CD14-positive monocyte (primary cell): Measurements from ENCODE around the gene GUCY2D. TPM values are rescaled to one million over a fixed set of nuclear protein-coding genes. Genes with fewer than 3 reads are reported as not detected.
A peak's percentile ranks its signal among the peaks of the same experiment; 100 is the strongest.

ENCODE experiments used
- DNase-seq, 3 donors: peaks; one replicate each; pipeline ENCODE4 v3.0.0-alpha.2; 2011 to 2022
- H2AFZ ChIP-seq: 2 replicates; pipeline ENCODE4 v1.6.0; 2012; ENCODE audit warnings: mild to moderate bottlenecking, low read depth, low read length, inconsistent platforms; ENCODE audit not compliant: insufficient read depth, poor library complexity, severe bottlenecking
- H3K27ac ChIP-seq, 2 donors: 1 replicate in 1 of 2; 2 replicates in 1 of 2; pipeline ENCODE4 v1.5.1; 2012 to 2013; ENCODE audit warnings: low read length in 2 of 2, control low read depth in 1 of 2, inconsistent platforms in 1 of 2, low read depth in 1 of 2, mild to moderate bottlenecking in 1 of 2
- H3K27me3 ChIP-seq, 2 donors: one replicate each; pipeline versions ENCODE4 v1.6.0 to v1.6.1; 2011 to 2013; ENCODE audit warnings: low read length in 2 of 2; ENCODE audit not compliant: control insufficient read depth in 2 of 2, insufficient read depth in 2 of 2
- H3K36me3 ChIP-seq, 2 donors: replicated peaks in 1 of 2; 1 replicate in 1 of 2; 2 replicates in 1 of 2; pipeline versions ENCODE4 v1.5.1 to v1.6.1; 2012 to 2013; ENCODE audit warnings: low read length in 2 of 2, control low read depth in 1 of 2, inconsistent platforms in 1 of 2, mild to moderate bottlenecking in 1 of 2; ENCODE audit not compliant: insufficient read depth in 2 of 2, control insufficient read depth in 1 of 2
- H3K4me1 ChIP-seq, 2 donors: 1 replicate in 1 of 2; 2 replicates in 1 of 2; pipeline versions ENCODE4 v1.5.1 to v1.6.1; 2012 to 2013; ENCODE audit warnings: low read length in 2 of 2, control low read depth in 1 of 2, inconsistent platforms in 1 of 2, mild to moderate bottlenecking in 1 of 2, moderate library complexity in 1 of 2; ENCODE audit not compliant: insufficient read depth in 2 of 2, control insufficient read depth in 1 of 2
- H3K4me2 ChIP-seq: replicated peaks from 2 replicates; pipeline ENCODE3; 2012; ENCODE audit warnings: low read length, moderate library complexity, mild to moderate bottlenecking; ENCODE audit not compliant: poor library complexity, severe bottlenecking; ENCODE audit errors: extremely low read depth
- H3K4me3 ChIP-seq, 3 experiments: fragments of 200-600 bp in 1 of 3; sonication (generic) in 1 of 3; replicated peaks in 1 of 3; 1 replicate in 2 of 3; 2 replicates in 1 of 3; pipeline ENCODE4 v1.5.1; 2011 to 2013; ENCODE audit warnings: low read length in 3 of 3, mild to moderate bottlenecking in 3 of 3, control low read depth in 2 of 3, low read depth in 2 of 3, inconsistent platforms in 1 of 3, moderate library complexity in 1 of 3
- H3K79me2 ChIP-seq: 2 replicates; pipeline ENCODE4 v1.6.0; 2012; ENCODE audit warnings: mild to moderate bottlenecking, control low read depth, inconsistent platforms, low read length, moderate library complexity; ENCODE audit not compliant: insufficient read depth
- H3K9ac ChIP-seq: 2 replicates; pipeline ENCODE4 v1.6.0; 2017; ENCODE audit warnings: low read length, mild to moderate bottlenecking; ENCODE audit not compliant: insufficient read depth, poor library complexity, severe bottlenecking
- H3K9me3 ChIP-seq, 2 donors: replicated peaks in 1 of 2; 1 replicate in 1 of 2; 2 replicates in 1 of 2; pipeline versions ENCODE4 v1.5.1 to v1.6.1; 2012 to 2013; ENCODE audit warnings: low read length in 2 of 2, control low read depth in 1 of 2; ENCODE audit not compliant: control insufficient read depth in 1 of 2, insufficient read depth in 1 of 2
- H4K20me1 ChIP-seq: 2 replicates; pipeline ENCODE4 v1.6.0; 2012; ENCODE audit warnings: mild to moderate bottlenecking, low read length, control low read depth, moderate library complexity; ENCODE audit not compliant: insufficient read depth
- H3K27ac Mint-ChIP-seq, 7 donors: one replicate each; pipeline ENCODE4 v1.8.0; 2020; ENCODE audit warnings: mild to moderate bottlenecking in 7 of 7, mixed read lengths in 7 of 7, moderate library complexity in 6 of 7, inconsistent platforms in 2 of 7
- H3K27me3 Mint-ChIP-seq, 3 donors: one replicate each; pipeline ENCODE4 v1.8.0; 2021 to 2022; ENCODE audit warnings: low read depth in 3 of 3, mild to moderate bottlenecking in 3 of 3, mixed read lengths in 3 of 3, moderate library complexity in 3 of 3, inconsistent platforms in 1 of 3
- H3K36me3 Mint-ChIP-seq, 2 donors: one replicate each; pipeline ENCODE4 v1.8.0; 2020; ENCODE audit warnings: mixed read lengths in 2 of 2, inconsistent platforms in 1 of 2, mild to moderate bottlenecking in 1 of 2
- H3K4me1 Mint-ChIP-seq: one replicate; pipeline ENCODE4 v1.8.0; 2020; ENCODE audit warnings: mild to moderate bottlenecking, mixed read lengths
- H3K4me3 Mint-ChIP-seq, 2 donors: one replicate each; pipeline ENCODE4 v1.8.0; 2020; ENCODE audit warnings: mild to moderate bottlenecking in 2 of 2, mixed read lengths in 2 of 2, moderate library complexity in 1 of 2
- H3K9me3 Mint-ChIP-seq, 7 donors: one replicate each; pipeline ENCODE4 v1.8.0; 2020 to 2022; ENCODE audit warnings: mixed read lengths in 7 of 7, mild to moderate bottlenecking in 6 of 7, moderate library complexity in 6 of 7, inconsistent platforms in 2 of 7
- WGBS: methylation state at CpG from one replicate; pipeline ENCODE4 v1.1.5; 2013; ENCODE audit warnings: missing lambda C conversion rate; ENCODE audit not compliant: insufficient coverage; 5-methylcytosine and 5-hydroxymethylcytosine counted together
- intact Hi-C, 2 donors: fragments of 100-400 bp; cut with micrococcal nuclease; formaldehyde crosslinking; loops; one replicate each; pipeline versions ENCODE4 v1.15.0 to v1.15.1; 2023
- polyA plus RNA-seq, 3 donors: library from polyadenylated mRNA; depleted of rRNA in 1 of 3; unstranded in 2 of 3; stranded (reverse) in 1 of 3; fragments of 300-500 nt in 2 of 3; fragments of >200 nt in 1 of 3; fragmentation: Illumina TruSeq in 2 of 3; gene quantifications; 1 replicate in 2 of 3; 2 replicates in 1 of 3; pipeline ENCODE4 v1.2.3, GENCODE V29; 2012 to 2021
- TF ChIP-seq, protein P1 (sequence below): fragments of 200-600 bp; IDR thresholded peaks from one replicate; pipeline ENCODE4 v1.8.0; 2022; ENCODE audit warnings: antibody characterized with exemption, mild to moderate bottlenecking

The GUCY2D gene
- polyA plus RNA-seq, 3 donors = 0.04 to 0.46 TPM; not detected in 1

- peaks cover 0 to under 1% of the 10 kb centered on the region in 2 donors for H3K36me3 ChIP-seq
- no peaks in the 10 kb centered on the region for H3K79me2 ChIP-seq
- no peak overlapping the region for H2AFZ ChIP-seq
- no peaks in the 10 kb centered on the region for H3K9me3 ChIP-seq
- Mint-ChIP-seq H3K4me3 (no peak overlapping the region), H3K36me3 (peaks cover 0 to 2% of the 10 kb centered on the region in 2 donors), H3K9me3 (no peaks in the 10 kb centered on the region), H3K27me3 (peaks cover 0 to 3% (median 0%) of the 10 kb centered on the region in 3 donors), H3K27ac (no peak overlapping the region), H3K4me1 (peaks cover 34% of the 10 kb centered on the region)
- no peak overlapping the region for H3K9ac ChIP-seq
- H3K27ac ChIP-seq = no peak overlapping the region
- H4K20me1 ChIP-seq = no peaks in the 10 kb centered on the region
- no CpG with 5 or more reads among the region's 6 CpGs for WGBS
- no peak overlapping the region for H3K4me2 ChIP-seq
- no peak overlapping the region for H3K4me3 ChIP-seq
- no peaks in the 10 kb centered on the region for H3K27me3 ChIP-seq
- TF ChIP-seq, protein P1, sequence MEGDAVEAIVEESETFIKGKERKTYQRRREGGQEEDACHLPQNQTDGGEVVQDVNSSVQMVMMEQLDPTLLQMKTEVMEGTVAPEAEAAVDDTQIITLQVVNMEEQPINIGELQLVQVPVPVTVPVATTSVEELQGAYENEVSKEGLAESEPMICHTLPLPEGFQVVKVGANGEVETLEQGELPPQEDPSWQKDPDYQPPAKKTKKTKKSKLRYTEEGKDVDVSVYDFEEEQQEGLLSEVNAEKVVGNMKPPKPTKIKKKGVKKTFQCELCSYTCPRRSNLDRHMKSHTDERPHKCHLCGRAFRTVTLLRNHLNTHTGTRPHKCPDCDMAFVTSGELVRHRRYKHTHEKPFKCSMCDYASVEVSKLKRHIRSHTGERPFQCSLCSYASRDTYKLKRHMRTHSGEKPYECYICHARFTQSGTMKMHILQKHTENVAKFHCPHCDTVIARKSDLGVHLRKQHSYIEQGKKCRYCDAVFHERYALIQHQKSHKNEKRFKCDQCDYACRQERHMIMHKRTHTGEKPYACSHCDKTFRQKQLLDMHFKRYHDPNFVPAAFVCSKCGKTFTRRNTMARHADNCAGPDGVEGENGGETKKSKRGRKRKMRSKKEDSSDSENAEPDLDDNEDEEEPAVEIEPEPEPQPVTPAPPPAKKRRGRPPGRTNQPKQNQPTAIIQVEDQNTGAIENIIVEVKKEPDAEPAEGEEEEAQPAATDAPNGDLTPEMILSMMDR = peak; percentile 19
- peaks cover 34 to 37% of the 10 kb centered on the region in 2 donors for H3K4me1 ChIP-seq
- intact Hi-C loops = loop anchor here in 1 of 2 donors (10.0 kb wide), 1 partner anchor 308 kb away; no protein-coding TSS in a partner anchor
- no peak for DNase-seq
These were observed 50.1 kb downstream of the GUCY2D start for GRCh38 chr17:8052256-8053252.

DNA sequence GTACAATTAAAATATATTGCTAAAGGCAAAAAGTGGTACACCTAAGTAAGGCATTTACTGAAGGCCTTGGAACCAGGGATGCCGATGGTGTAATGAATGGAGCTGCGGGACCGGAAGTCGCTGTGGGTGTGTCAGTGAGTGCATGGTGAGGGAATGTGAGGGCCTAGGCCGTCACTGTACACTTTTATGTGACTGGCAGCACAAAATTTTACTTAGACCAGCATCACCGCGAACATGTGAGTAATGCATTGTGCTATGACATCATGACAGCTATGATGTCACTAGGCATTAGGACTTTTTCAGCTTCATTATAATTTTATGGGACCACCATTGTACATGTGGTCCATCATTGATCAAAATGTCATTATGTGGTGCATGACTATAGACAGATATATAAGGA lies 51.2 kb downstream of the GUCY2D start:
- Mint-ChIP-seq H3K4me1 (peaks cover 35% of the 10 kb centered on the region), H3K4me3 (no peak overlapping the region), H3K27ac (no peak overlapping the region), H3K27me3 (peaks cover 0 to 3% (median 0%) of the 10 kb centered on the region in 3 donors), H3K36me3 (peaks cover 0 to under 1% of the 10 kb centered on the region in 2 donors), H3K9me3 (no peaks in the 10 kb centered on the region)
- no peaks in the 10 kb centered on the region for H3K27me3 ChIP-seq
- H3K4me3 ChIP-seq = no peak overlapping the region
- no peak overlapping the region for H2AFZ ChIP-seq
- H3K4me1 ChIP-seq = peaks cover 39 to 42% of the 10 kb centered on the region in 2 donors
- no peak overlapping the region for H3K27ac ChIP-seq
- no peak for DNase-seq
- H3K79me2 ChIP-seq = no peaks in the 10 kb centered on the region
- intact Hi-C loops = loop anchor here in 1 of 2 donors (10.0 kb wide), 1 partner anchor 309 kb away; no protein-coding TSS in a partner anchor
- no peak overlapping the region for H3K4me2 ChIP-seq
- H3K9ac ChIP-seq = no peak overlapping the region
- TF ChIP-seq, protein P1 = no peak
- H4K20me1 ChIP-seq = no peaks in the 10 kb centered on the region
- H3K9me3 ChIP-seq = no peaks in the 10 kb centered on the region
- H3K36me3 ChIP-seq = no peaks in the 10 kb centered on the region
- WGBS = 98% methylated on average over 7 of the region's 7 CpGs
